DMS153 (cell line): Measurements from ENCODE around the gene MKKS.

Experiments used
- DNase-seq: peaks from one replicate; lab custom pipeline; 2025; lab: John Stamatoyannopoulos, UW

The MKKS gene

GRCh38 chr20:10368702-10369041 is 65.3 kb downstream of the MKKS start:
- no peak for DNase-seq

GRCh38 chr20:10367943-10368701 is 65.9 kb downstream of the MKKS start:
- no peak for DNase-seq

GRCh38 chr20:10367693-10367942 is 66.4 kb downstream of the MKKS start:
- DNase-seq, result no peak

- no peak for DNase-seq
Observed at GRCh38 chr20:10366898-10367692, 66.9 kb downstream of the MKKS start.

- DNase-seq, result no peak
Observed at GRCh38 chr20:10362674-10363073, 71.3 kb downstream of the MKKS start.

- DNase-seq, result no peak
Observed at GRCh38 chr20:10360878-10361277, 73.1 kb downstream of the MKKS start.

GRCh38 chr20:10359621-10360040 is 74.4 kb downstream of the MKKS start:
- DNase-seq, result no peak

- no peak for DNase-seq
Observed at GRCh38 chr20:10357974-10358373, 76.0 kb downstream of the MKKS start.

- no peak for DNase-seq
Observed at GRCh38 chr20:10357061-10357708, 76.8 kb downstream of the MKKS start.

- DNase-seq, result no peak
Observed at GRCh38 chr20:10356628-10357027, 77.4 kb downstream of the MKKS start.

GRCh38 chr20:10352934-10353824 is 80.8 kb downstream of the MKKS start:
- no peak for DNase-seq
